ENCODE results near the gene TMEM201.

The TMEM201 gene

DNA sequence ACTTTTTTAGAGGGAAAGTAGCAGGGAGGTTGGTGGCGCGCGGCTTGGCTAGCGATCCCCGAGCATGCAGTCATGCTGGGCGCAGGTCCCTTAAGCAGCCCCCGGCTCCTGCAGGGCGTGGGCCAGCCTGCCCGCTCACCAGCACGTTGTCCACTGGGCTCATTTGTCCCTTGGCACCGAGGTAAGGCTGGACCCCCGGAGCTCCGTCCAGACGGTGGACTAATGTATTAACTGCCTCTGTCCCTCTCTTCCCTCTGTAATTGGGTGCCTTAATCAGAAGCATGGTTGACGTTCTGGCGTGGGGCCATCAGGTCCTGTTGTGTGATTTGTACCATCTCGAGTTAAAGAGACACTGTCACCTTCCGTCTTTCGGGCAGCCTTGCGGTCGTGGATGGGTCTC is 17.7 kb downstream of the TMEM201 start:
- H3K9me3 ChIP-seq (ENCODE audit: control insufficient read depth in 5 of 5, low read length in 5 of 5) = no peaks in the 10 kb centered on the region
- no peaks in the 10 kb centered on the region for H3K27me3 ChIP-seq (ENCODE audit: control insufficient read depth in 5 of 5, insufficient read depth in 4 of 5, low read length in 5 of 5)
- no peak overlapping the region for H3K9ac ChIP-seq (ENCODE audit: low read length in 5 of 5)
- H3K36me3 ChIP-seq (ENCODE audit: control insufficient read depth in 5 of 5, insufficient read depth in 5 of 5, low read length in 5 of 5) = peaks cover 0 to 96% (median 66%) of the 10 kb centered on the region in 5 donors
- H3K27ac ChIP-seq (ENCODE audit: low read depth, low read length) = no peak overlapping the region
- no peak overlapping the region for H3K4me3 ChIP-seq (ENCODE audit: low read depth in 1 of 5, low read length in 5 of 5)
- no peaks in the 10 kb centered on the region for H3K4me1 ChIP-seq (ENCODE audit: control insufficient read depth in 5 of 5, insufficient read depth in 5 of 5, low read length in 5 of 5)

DNA sequence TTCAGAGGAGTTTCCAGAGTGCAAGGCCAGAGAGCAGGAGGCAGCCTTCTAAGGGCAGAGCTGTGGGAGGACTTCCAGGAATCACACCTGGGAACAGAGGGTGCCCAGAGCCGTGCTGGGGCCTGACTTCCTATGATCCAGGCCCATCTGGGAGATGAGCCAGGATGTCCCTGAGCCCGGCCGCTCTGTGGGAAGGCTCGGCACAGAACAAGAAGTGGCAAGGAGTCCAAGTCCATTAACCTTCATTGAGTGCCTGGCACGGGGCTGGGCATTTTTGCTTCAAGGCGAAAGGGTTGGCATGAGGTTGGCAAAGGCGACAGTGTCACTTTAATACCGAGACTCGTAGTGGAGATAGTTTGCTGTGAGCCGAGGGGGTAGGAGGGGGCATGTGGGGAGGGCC is 18.2 kb downstream of the TMEM201 start:
- no peaks in the 10 kb centered on the region for H3K9me3 ChIP-seq (ENCODE audit: control insufficient read depth in 5 of 5, low read length in 5 of 5)
- no peak overlapping the region for H3K9ac ChIP-seq (ENCODE audit: low read length in 5 of 5)
- H3K4me1 ChIP-seq (ENCODE audit: control insufficient read depth in 5 of 5, insufficient read depth in 5 of 5, low read length in 5 of 5) = no peaks in the 10 kb centered on the region
- no peak overlapping the region for H3K27ac ChIP-seq (ENCODE audit: low read depth, low read length)
- peaks cover 0 to 96% (median 64%) of the 10 kb centered on the region in 5 donors for H3K36me3 ChIP-seq (ENCODE audit: control insufficient read depth in 5 of 5, insufficient read depth in 5 of 5, low read length in 5 of 5)
- H3K4me3 ChIP-seq (ENCODE audit: low read depth in 1 of 5, low read length in 5 of 5) = no peak overlapping the region
- no peaks in the 10 kb centered on the region for H3K27me3 ChIP-seq (ENCODE audit: control insufficient read depth in 5 of 5, insufficient read depth in 4 of 5, low read length in 5 of 5)

- Histone ChIP-seq H3K36me3 (ENCODE audit: control insufficient read depth in 5 of 5, insufficient read depth in 5 of 5, low read length in 5 of 5) (peaks cover 0 to 96% (median 63%) of the 10 kb centered on the region in 5 donors), H3K4me3 (ENCODE audit: low read depth in 1 of 5, low read length in 5 of 5) (no peak overlapping the region), H3K9me3 (ENCODE audit: control insufficient read depth in 5 of 5, low read length in 5 of 5) (no peaks in the 10 kb centered on the region), H3K9ac (ENCODE audit: low read length in 5 of 5) (no peak overlapping the region), H3K4me1 (ENCODE audit: control insufficient read depth in 5 of 5, insufficient read depth in 5 of 5, low read length in 5 of 5) (no peaks in the 10 kb centered on the region), H3K27me3 (ENCODE audit: control insufficient read depth in 5 of 5, insufficient read depth in 4 of 5, low read length in 5 of 5) (no peaks in the 10 kb centered on the region), H3K27ac (ENCODE audit: low read depth, low read length) (no peak overlapping the region)
Measured at GRCh38 chr1:9607352-9607751, 18.6 kb downstream of the TMEM201 start.

DNA sequence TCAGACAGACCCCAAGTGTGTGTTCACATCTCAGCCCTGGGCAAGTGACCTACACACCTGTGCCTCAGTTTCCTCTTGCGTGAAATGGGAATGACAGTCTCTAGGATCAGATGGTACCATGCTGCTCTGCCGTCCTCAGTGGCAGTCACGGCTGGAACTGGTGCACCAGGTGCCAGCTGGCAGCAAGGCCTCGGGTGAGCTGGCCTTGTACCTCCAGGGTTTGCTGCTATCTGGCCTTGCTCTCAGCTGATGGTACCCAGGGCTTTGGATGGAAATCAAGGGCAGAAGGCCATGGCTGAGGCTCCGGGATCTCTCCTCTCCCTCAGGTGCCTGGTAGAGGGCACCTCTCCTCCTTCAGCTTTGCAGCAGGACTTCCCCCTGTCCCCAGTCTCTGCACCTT is 21.3 kb downstream of the TMEM201 start:
- no peaks in the 10 kb centered on the region for H3K27me3 ChIP-seq (ENCODE audit: control insufficient read depth in 5 of 5, insufficient read depth in 4 of 5, low read length in 5 of 5)
- H3K4me3 ChIP-seq (ENCODE audit: low read depth in 1 of 5, low read length in 5 of 5) = no peak overlapping the region
- no peaks in the 10 kb centered on the region for H3K9me3 ChIP-seq (ENCODE audit: control insufficient read depth in 5 of 5, low read length in 5 of 5)
- no peak overlapping the region for H3K27ac ChIP-seq (ENCODE audit: low read depth, low read length)
- no peaks in the 10 kb centered on the region for H3K4me1 ChIP-seq (ENCODE audit: control insufficient read depth in 5 of 5, insufficient read depth in 5 of 5, low read length in 5 of 5)
- H3K36me3 ChIP-seq (ENCODE audit: control insufficient read depth in 5 of 5, insufficient read depth in 5 of 5, low read length in 5 of 5) = peaks cover 0 to 89% (median 56%) of the 10 kb centered on the region in 5 donors
- H3K9ac ChIP-seq (ENCODE audit: low read length in 5 of 5) = no peak overlapping the region

GRCh38 chr1:9610548-9610947 is 21.8 kb downstream of the TMEM201 start:
- no peak overlapping the region for H3K9ac ChIP-seq (ENCODE audit: low read length in 5 of 5)
- no peaks in the 10 kb centered on the region for H3K9me3 ChIP-seq (ENCODE audit: control insufficient read depth in 5 of 5, low read length in 5 of 5)
- peaks cover 0 to 2% (median 0%) of the 10 kb centered on the region in 5 donors for H3K4me1 ChIP-seq (ENCODE audit: control insufficient read depth in 5 of 5, insufficient read depth in 5 of 5, low read length in 5 of 5)
- peaks cover 0 to 85% (median 55%) of the 10 kb centered on the region in 5 donors for H3K36me3 ChIP-seq (ENCODE audit: control insufficient read depth in 5 of 5, insufficient read depth in 5 of 5, low read length in 5 of 5)
- no peak overlapping the region for H3K27ac ChIP-seq (ENCODE audit: low read depth, low read length)
- H3K27me3 ChIP-seq (ENCODE audit: control insufficient read depth in 5 of 5, insufficient read depth in 4 of 5, low read length in 5 of 5) = no peaks in the 10 kb centered on the region
- H3K4me3 ChIP-seq (ENCODE audit: low read depth in 1 of 5, low read length in 5 of 5) = no peak overlapping the region

DNA sequence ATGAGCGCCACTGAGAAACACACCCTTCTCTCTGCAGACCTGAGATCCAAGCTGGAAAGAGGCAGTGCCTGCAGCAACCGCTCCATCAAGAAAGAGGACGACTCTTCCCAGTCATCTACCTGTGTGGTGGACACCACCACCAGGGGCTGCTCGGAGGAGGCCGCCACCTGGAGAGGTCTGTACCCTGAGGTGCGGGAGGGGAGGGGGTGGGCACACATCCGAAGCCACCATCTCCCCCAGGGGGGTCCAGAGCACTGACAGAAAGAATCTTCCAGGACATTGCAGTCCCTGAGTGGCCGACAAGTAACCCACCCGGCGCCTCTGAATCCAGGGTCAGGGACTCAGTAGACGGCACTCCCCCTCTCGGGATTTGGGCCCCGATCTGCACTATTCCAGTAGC is 23.0 kb downstream of the TMEM201 start:
- Histone ChIP-seq H3K27me3 (ENCODE audit: control insufficient read depth in 5 of 5, insufficient read depth in 4 of 5, low read length in 5 of 5) (no peaks in the 10 kb centered on the region), H3K9ac (ENCODE audit: low read length in 5 of 5) (no peak overlapping the region), H3K4me1 (ENCODE audit: control insufficient read depth in 5 of 5, insufficient read depth in 5 of 5, low read length in 5 of 5) (peaks cover 0 to 5% (median 0%) of the 10 kb centered on the region in 5 donors), H3K36me3 (ENCODE audit: control insufficient read depth in 5 of 5, insufficient read depth in 5 of 5, low read length in 5 of 5) (peaks cover 0 to 73% (median 54%) of the 10 kb centered on the region in 5 donors), H3K4me3 (ENCODE audit: low read depth in 1 of 5, low read length in 5 of 5) (no peak overlapping the region), H3K27ac (ENCODE audit: low read depth, low read length) (no peak overlapping the region), H3K9me3 (ENCODE audit: control insufficient read depth in 5 of 5, low read length in 5 of 5) (no peaks in the 10 kb centered on the region)

DNA sequence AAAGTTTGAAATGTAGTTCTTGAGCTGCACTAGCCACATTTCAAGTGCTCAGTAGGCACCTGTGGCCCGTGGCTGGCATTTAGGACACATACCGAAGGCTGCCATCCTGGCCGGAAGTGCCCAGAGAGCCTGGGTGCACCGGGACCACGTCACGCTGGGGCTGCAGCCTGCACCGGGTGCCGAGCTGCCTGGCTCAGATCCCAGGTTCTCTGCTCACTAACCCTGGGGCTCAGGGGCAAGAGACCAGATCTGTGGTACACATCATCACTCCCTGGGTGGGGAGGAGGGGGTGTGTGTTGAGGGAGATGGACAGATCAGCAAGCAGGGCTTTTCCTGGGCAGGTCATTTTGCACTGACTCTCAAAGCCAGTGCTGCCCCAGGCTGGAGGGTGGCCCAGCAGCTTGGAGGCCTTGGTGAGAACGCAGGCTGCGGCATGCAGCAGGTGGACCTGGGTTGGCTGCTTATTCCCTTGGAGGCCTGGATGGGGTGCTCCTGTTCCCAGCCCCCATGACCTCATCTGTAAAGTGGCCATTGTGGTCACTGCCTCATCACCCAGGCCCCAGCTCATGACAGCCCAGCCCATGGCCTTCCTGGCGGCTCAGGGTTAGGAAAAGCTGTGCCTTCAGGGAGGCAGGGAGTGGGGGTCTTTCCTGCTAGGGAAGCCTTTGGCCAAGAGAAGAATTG is 23.6 kb downstream of the TMEM201 start:
- Histone ChIP-seq H3K36me3 (ENCODE audit: control insufficient read depth in 5 of 5, insufficient read depth in 5 of 5, low read length in 5 of 5) (peaks cover 0 to 69% (median 53%) of the 10 kb centered on the region in 5 donors), H3K27me3 (ENCODE audit: control insufficient read depth in 5 of 5, insufficient read depth in 4 of 5, low read length in 5 of 5) (no peaks in the 10 kb centered on the region), H3K9me3 (ENCODE audit: control insufficient read depth in 5 of 5, low read length in 5 of 5) (no peaks in the 10 kb centered on the region), H3K4me1 (ENCODE audit: control insufficient read depth in 5 of 5, insufficient read depth in 5 of 5, low read length in 5 of 5) (peaks cover 0 to 5% (median 0%) of the 10 kb centered on the region in 5 donors), H3K4me3 (ENCODE audit: low read depth in 1 of 5, low read length in 5 of 5) (no peak overlapping the region), H3K27ac (ENCODE audit: low read depth, low read length) (no peak overlapping the region), H3K9ac (ENCODE audit: low read length in 5 of 5) (no peak overlapping the region)

DNA sequence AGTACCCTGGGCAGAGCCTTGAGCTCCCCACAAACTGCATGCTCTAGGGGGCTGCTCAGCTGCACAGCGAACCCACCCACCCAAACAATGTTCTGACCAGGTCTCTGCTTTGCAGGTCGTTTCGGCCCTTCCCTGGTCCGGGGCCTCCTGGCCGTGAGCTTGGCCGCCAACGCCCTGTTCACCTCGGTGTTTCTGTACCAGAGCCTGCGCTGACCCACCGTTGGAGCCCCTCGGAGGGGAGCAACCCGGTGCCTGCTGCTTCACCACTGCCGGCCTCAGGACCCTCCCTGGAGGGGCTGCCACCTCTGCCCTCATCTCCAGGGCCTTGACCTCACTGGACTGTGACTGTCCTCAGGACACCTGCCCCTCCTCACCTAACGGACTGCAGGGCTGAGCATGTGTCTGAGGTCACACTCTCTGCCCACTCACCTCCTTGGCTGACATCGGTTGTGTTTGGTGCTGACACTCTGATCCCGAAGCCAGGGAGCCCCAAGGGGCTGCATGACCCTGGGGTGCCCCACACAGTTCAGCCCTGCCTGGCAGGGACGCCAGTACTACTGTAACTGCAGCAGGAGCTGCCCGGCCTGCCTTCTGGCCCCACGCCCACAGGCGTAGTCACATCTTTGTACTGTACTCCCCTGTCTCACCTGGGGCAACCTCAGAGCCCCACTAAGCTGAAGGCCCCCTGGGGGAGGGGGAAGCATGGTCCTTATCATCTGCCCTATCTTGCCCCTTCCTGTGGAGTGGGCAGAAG is 24.3 kb downstream of the TMEM201 start:
- peaks cover 0 to 5% (median 0%) of the 10 kb centered on the region in 5 donors for H3K4me1 ChIP-seq (ENCODE audit: control insufficient read depth in 5 of 5, insufficient read depth in 5 of 5, low read length in 5 of 5)
- peaks cover 0 to 61% (median 47%) of the 10 kb centered on the region in 5 donors for H3K36me3 ChIP-seq (ENCODE audit: control insufficient read depth in 5 of 5, insufficient read depth in 5 of 5, low read length in 5 of 5)
- no peak overlapping the region for H3K4me3 ChIP-seq (ENCODE audit: low read depth in 1 of 5, low read length in 5 of 5)
- H3K9ac ChIP-seq (ENCODE audit: low read length in 5 of 5) = no peak overlapping the region
- H3K27me3 ChIP-seq (ENCODE audit: control insufficient read depth in 5 of 5, insufficient read depth in 4 of 5, low read length in 5 of 5) = peaks cover 0 to 7% (median 5%) of the 10 kb centered on the region in 5 donors
- H3K9me3 ChIP-seq (ENCODE audit: control insufficient read depth in 5 of 5, low read length in 5 of 5) = no peaks in the 10 kb centered on the region
- no peak overlapping the region for H3K27ac ChIP-seq (ENCODE audit: low read depth, low read length)

DNA sequence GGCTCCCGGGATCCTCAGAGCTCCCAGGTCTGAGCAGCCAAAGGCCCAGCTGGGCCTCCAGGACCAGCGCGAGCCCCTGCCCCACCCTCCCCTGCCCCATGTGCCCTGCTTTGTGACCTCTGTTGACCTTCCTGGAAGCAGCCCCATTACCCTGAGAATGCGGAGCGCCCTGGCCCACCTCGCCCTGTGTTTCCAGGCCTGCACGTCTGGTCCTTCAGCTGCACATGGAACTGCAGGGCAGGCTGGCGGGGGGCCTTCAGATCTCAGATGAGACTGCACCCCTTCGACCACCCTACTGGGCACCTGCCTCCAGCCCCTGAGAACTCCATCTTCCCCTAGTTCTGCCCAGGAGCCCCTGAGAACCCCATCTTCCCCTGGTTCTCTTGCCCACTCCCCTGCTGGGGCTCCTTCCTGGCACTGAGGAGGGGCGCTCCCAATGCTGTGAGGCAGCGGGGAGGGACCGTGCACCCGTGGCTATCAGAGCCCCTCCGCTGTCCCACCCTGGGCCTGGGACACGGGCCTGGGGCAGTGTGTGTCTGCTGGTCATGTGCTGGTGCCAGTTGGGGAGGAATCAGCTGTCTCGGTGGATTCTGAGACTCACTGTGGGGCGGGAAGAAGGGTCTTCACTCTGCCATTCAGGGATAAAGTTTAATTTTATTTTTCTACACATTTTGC is 25.1 kb downstream of the TMEM201 start:
- Histone ChIP-seq H3K27ac (ENCODE audit: low read depth, low read length) (no peak overlapping the region), H3K9me3 (ENCODE audit: control insufficient read depth in 5 of 5, low read length in 5 of 5) (no peaks in the 10 kb centered on the region), H3K9ac (ENCODE audit: low read length in 5 of 5) (no peak overlapping the region), H3K36me3 (ENCODE audit: control insufficient read depth in 5 of 5, insufficient read depth in 5 of 5, low read length in 5 of 5) (peaks cover 0 to 54% (median 40%) of the 10 kb centered on the region in 5 donors), H3K4me1 (ENCODE audit: control insufficient read depth in 5 of 5, insufficient read depth in 5 of 5, low read length in 5 of 5) (peaks cover 0 to 5% (median 0%) of the 10 kb centered on the region in 5 donors), H3K27me3 (ENCODE audit: control insufficient read depth in 5 of 5, insufficient read depth in 4 of 5, low read length in 5 of 5) (peaks cover 1 to 12% (median 8%) of the 10 kb centered on the region in 5 donors), H3K4me3 (ENCODE audit: low read depth in 1 of 5, low read length in 5 of 5) (no peak overlapping the region)

Data from subcutaneous abdominal adipose tissue (tissue), 5 donors.